Activated CD4-positive, alpha-beta T cell treated with anti-CD3 and anti-CD28 coated beads, Interleukin-2, amount 50 U/mL, for 4 hours (primary cell): ENCODE measurements around the gene TECPR2.
"Not testable (repeated sequence)": the region's sequence is repeated elsewhere in the genome, so short reads cannot be mapped to it uniquely, and the experiment has no call there.

Source experiments
- DNase-seq, 2 experiments: peaks; one replicate each; pipeline ENCODE4 v3.0.0-alpha.2; 2020

Gene TECPR2

GRCh38 chr14:102511538-102511937 is 148.8 kb downstream of the TECPR2 start:
- no peak for DNase-seq

GRCh38 chr14:102512793-102513300 is 150.1 kb downstream of the TECPR2 start:
- no peak for DNase-seq

GRCh38 chr14:102513899-102514772 is 151.4 kb downstream of the TECPR2 start:
- DNase-seq, result no peak

- DNase-seq, result no peak
These were observed 152.4 kb downstream of the TECPR2 start for GRCh38 chr14:102514987-102515733.

GRCh38 chr14:102516531-102517391 is 154.0 kb downstream of the TECPR2 start:
- peak; percentile 33 to 44 for DNase-seq

GRCh38 chr14:102517392-102518062 is 154.8 kb downstream of the TECPR2 start:
- DNase-seq, result no peak

- no peak for DNase-seq
These were observed 155.4 kb downstream of the TECPR2 start for GRCh38 chr14:102518063-102518648.

GRCh38 chr14:102519709-102520108 is 157.0 kb downstream of the TECPR2 start:
- DNase-seq, result not testable (repeated sequence)

GRCh38 chr14:102523200-102523568 is 160.4 kb downstream of the TECPR2 start:
- no peak for DNase-seq

GRCh38 chr14:102523569-102524450 is 161.1 kb downstream of the TECPR2 start:
- no peak for DNase-seq

GRCh38 chr14:102524451-102525218 is 161.9 kb downstream of the TECPR2 start:
- DNase-seq, result peak; percentile 86

- no peak for DNase-seq
These were observed 162.6 kb downstream of the TECPR2 start for GRCh38 chr14:102525219-102525928.

GRCh38 chr14:102525929-102526497 is 163.3 kb downstream of the TECPR2 start:
- DNase-seq, result no peak

GRCh38 chr14:102528431-102529170 is 165.9 kb downstream of the TECPR2 start:
- no peak for DNase-seq

GRCh38 chr14:102530828-102531478 is 168.2 kb downstream of the TECPR2 start:
- DNase-seq, result no peak

- DNase-seq, result no peak
These were observed 169.5 kb downstream of the TECPR2 start for GRCh38 chr14:102532204-102532658.

- no peak for DNase-seq
These were observed 175.3 kb downstream of the TECPR2 start for GRCh38 chr14:102537981-102538601.
